Transverse colon (tissue), 4 donors: ENCODE measurements around the gene RPS6KL1. TPM values are rescaled to one million over a fixed set of nuclear protein-coding genes. Genes with fewer than 3 reads are reported as not detected.

Experiments used
- DNase-seq: peaks from one replicate; pipeline ENCODE4 v3.0.0-alpha.2; 2019
- H3K27ac ChIP-seq, 4 donors: fragments of 200-600 bp; sonication (generic); 2 replicates each; pipeline ENCODE4 v1.5.1; 2016 to 2018; ENCODE audit warnings: inconsistent platforms in 4 of 4
- H3K27me3 ChIP-seq: fragments of 200-600 bp; sonication (generic); 2 replicates; pipeline ENCODE4 v1.5.1; 2017; ENCODE audit warnings: inconsistent platforms
- H3K36me3 ChIP-seq, 4 donors: fragments of 200-600 bp; sonication (generic); 2 replicates each; pipeline ENCODE4 v1.5.1; 2017 to 2019; ENCODE audit warnings: inconsistent platforms in 4 of 4
- H3K4me1 ChIP-seq, 4 donors: fragments of 200-600 bp; sonication (generic); 2 replicates each; pipeline ENCODE4 v1.5.1; 2017 to 2020; ENCODE audit warnings: inconsistent platforms in 4 of 4
- H3K4me3 ChIP-seq, 4 donors: fragments of 200-600 bp; sonication (generic); 1 replicate in 1 of 4; 2 replicates in 3 of 4; pipeline versions ENCODE4 v1.5.1 to v1.6.1; 2017 to 2019; ENCODE audit warnings: inconsistent platforms in 4 of 4
- H3K9me3 ChIP-seq, 2 donors: fragments of 200-600 bp; sonication (generic); 2 replicates each; pipeline ENCODE4 v1.5.1; 2017 to 2019; ENCODE audit warnings: inconsistent platforms in 2 of 2
- CTCF ChIP-seq, 5 experiments: fragments of 200-600 bp in 3 of 5; fragments of 450-650 bp in 2 of 5; sonication (generic) in 3 of 5; IDR thresholded peaks; 1 replicate in 2 of 5; 2 replicates in 3 of 5; pipeline ENCODE4 v1.5.1; 2016 to 2017; ENCODE audit warnings: antibody characterized with exemption in 5 of 5, inconsistent platforms in 3 of 5, mild to moderate bottlenecking in 2 of 5, moderate library complexity in 1 of 5
- EP300 ChIP-seq: sonication (generic); formaldehyde crosslinking; IDR thresholded peaks from one replicate; pipeline ENCODE4 v1.6.1; 2017; ENCODE audit warnings: antibody characterized with exemption, low read depth
- POLR2A ChIP-seq: fragments of 450-650 bp; IDR thresholded peaks from one replicate; pipeline ENCODE4 v1.6.1; 2016; ENCODE audit warnings: antibody characterized with exemption, mild to moderate bottlenecking, moderate library complexity
- POLR2AphosphoS5 ChIP-seq, 3 donors: sonication (generic); formaldehyde crosslinking; IDR thresholded peaks; one replicate each; pipeline ENCODE4 v1.6.1; 2016; ENCODE audit warnings: antibody characterized with exemption in 3 of 3
- WGBS, 2 donors: methylation state at CpG; one replicate each; pipeline ENCODE4 v1.1.5; 2018; ENCODE audit warnings: low coverage in 1 of 2; 5-methylcytosine and 5-hydroxymethylcytosine counted together
- in situ Hi-C, 4 donors: fragments of 200-750 bp; cut with MboI; loops; one replicate each; pipeline versions ENCODE4 v1.15.0 to v1.15.1; 2017; ENCODE audit warnings: low sequenced_read_pairs in 3 of 4, low pct_ligation_motif_present in 1 of 4, low pct_unique_long_range_greater_than_20kb in 1 of 4
- intact Hi-C: fragments of 100-400 bp; cut with DNase I; formaldehyde crosslinking; loops from one replicate; pipeline ENCODE4 v1.15.1; 2023; ENCODE audit warnings: low total_unique reads
- total RNA-seq, 4 donors: library from RNA; depleted of rRNA; stranded (reverse); fragments of >200 nt; gene quantifications; one replicate each; pipeline ENCODE4 v1.1.0, GENCODE V29; 2016

RPS6KL1 gene
- total RNA-seq, 4 donors from 2014 or later: 6.4 to 54.1 (median 9.3) TPM; not detected in 1

- intact Hi-C loops (loop anchor here (5.0 kb wide), 1 partner anchor 141 kb away; no protein-coding TSS in a partner anchor), in situ Hi-C loops (loop anchor here in 3 of 4 donors (10.0 to 25.0 kb wide), 3 partner anchors 129 to 141 kb away; no protein-coding TSS in a partner anchor)
- TF ChIP-seq CTCF (IDR thresholded peaks at IDR 0.05): peak; percentile 89 to 94 (median 91)
- no peak for TF ChIP-seq EP300
- 47 to 50% methylated on average over 2 to 17 of the region's 17 CpGs for WGBS, 2 donors
- H3K4me3 ChIP-seq: no peak overlapping the region
- DNase-seq: peak; percentile 82
- H3K27me3 ChIP-seq: no peaks in the 10 kb centered on the region
- H3K36me3 ChIP-seq: no peaks in the 10 kb centered on the region
- H3K27ac ChIP-seq: peak overlapping the region in 2 of 4 donors; percentile 3 to 24
- no peaks in the 10 kb centered on the region for H3K9me3 ChIP-seq
- H3K4me1 ChIP-seq: peaks cover 6 to 30% (median 22%) of the 10 kb centered on the region in 4 donors
These were observed 23.0 kb upstream of the RPS6KL1 start for GRCh38 chr14:74945852-74946658.

GRCh38 chr14:74945261-74945851 is 22.3 kb upstream of the RPS6KL1 start:
- Histone ChIP-seq H3K4me3 (no peak overlapping the region), H3K27ac (no peak overlapping the region), H3K4me1 (peaks cover 5 to 30% (median 18%) of the 10 kb centered on the region in 4 donors), H3K36me3 (no peaks in the 10 kb centered on the region), H3K9me3 (no peaks in the 10 kb centered on the region), H3K27me3 (no peaks in the 10 kb centered on the region)
- TF ChIP-seq CTCF (IDR thresholded peaks at IDR 0.05) (peak; percentile 22 to 44 (median 39)), POLR2AphosphoS5 (IDR thresholded peaks at IDR 0.05) (no peak), EP300 (no peak), POLR2A (no peak)
- in situ Hi-C loops: loop anchor here in 3 of 4 donors (10.0 to 25.0 kb wide), 3 partner anchors 129 to 142 kb away; no protein-coding TSS in a partner anchor
- intact Hi-C loops: loop anchor here (5.0 kb wide), 1 partner anchor 142 kb away; no protein-coding TSS in a partner anchor
- 81% methylated on average over 17 of the region's 17 CpGs; no CpG with 5 or more reads in 1 of the 2 donors for WGBS, 2 donors
- peak; percentile 47 for DNase-seq

DNA sequence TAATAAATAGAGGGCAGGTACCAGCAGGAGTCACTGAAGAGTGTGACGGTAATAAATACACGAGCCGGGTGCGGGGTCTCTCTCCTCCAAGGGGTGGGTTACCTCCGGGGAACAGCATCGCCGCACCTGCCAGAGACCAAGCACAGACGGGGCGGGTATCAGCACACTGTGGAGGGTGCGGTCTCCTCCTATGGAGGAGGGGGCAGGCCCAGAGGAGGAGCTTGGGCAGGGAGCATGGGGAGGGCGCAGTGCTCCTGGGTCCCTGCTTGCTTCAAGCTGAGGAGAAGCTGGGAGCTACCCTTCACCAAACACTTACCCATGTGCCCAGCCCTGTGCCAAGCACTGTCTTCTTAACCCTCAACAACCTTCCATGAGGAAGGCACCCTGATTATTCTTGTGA is 19.5 kb upstream of the RPS6KL1 start:
- no peaks in the 10 kb centered on the region for H3K36me3 ChIP-seq
- WGBS, 2 donors: 87% methylated on average over 11 of the region's 11 CpGs; no CpG with 5 or more reads in 1 of the 2 donors
- peaks cover 5 to 40% (median 22%) of the 10 kb centered on the region in 4 donors for H3K4me1 ChIP-seq
- H3K27ac ChIP-seq: peak overlapping the region; percentile 72 to 84 (median 80)
- in situ Hi-C loops: loop anchor here in 3 of 4 donors (10.0 to 25.0 kb wide), 3 partner anchors 132 to 145 kb away; no protein-coding TSS in a partner anchor
- no peaks in the 10 kb centered on the region for H3K27me3 ChIP-seq
- TF ChIP-seq CTCF (IDR thresholded peaks at IDR 0.05) (no peak), POLR2A (no peak), POLR2AphosphoS5 (IDR thresholded peaks at IDR 0.05) (no peak), EP300 (no peak)
- no peak overlapping the region for H3K4me3 ChIP-seq
- intact Hi-C loops: no loop called here
- H3K9me3 ChIP-seq: no peaks in the 10 kb centered on the region
- DNase-seq: no peak

DNA sequence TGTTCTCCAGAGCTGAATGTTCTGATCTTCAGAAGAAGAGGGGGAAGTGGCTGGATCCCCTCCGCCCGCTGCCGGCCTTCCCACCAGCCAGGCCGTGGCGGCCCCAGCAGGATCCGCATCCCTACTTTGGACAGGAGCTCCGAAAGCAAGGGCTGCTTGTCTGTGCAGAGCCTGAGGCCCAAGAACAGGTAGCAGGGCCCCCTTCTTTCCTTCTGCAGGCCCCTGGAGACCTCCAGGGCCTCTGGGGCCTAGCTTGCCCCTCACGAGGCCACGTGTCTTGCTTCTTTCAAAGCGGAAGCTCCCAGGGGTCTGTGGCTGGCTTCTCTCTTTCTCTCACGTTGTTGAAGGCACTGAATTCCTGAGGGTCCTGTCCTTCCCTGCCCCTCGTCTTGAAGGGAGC is 19.1 kb upstream of the RPS6KL1 start:
- in situ Hi-C loops: loop anchor here in 3 of 4 donors (10.0 to 25.0 kb wide), 3 partner anchors 133 to 145 kb away; no protein-coding TSS in a partner anchor
- H3K4me1 ChIP-seq: peaks cover 5 to 40% (median 22%) of the 10 kb centered on the region in 4 donors

More for the DNA sequence above, 19.1 kb upstream of the RPS6KL1 start:
- 70% methylated on average over 12 of the region's 12 CpGs; no CpG with 5 or more reads in 1 of the 2 donors for WGBS, 2 donors
- intact Hi-C loops: no loop called here
- H3K27me3 ChIP-seq: no peaks in the 10 kb centered on the region
- no peaks in the 10 kb centered on the region for H3K9me3 ChIP-seq
- no peaks in the 10 kb centered on the region for H3K36me3 ChIP-seq
- no peak for DNase-seq
- TF ChIP-seq EP300: no peak
- TF ChIP-seq CTCF (IDR thresholded peaks at IDR 0.05): no peak
- no peak for TF ChIP-seq POLR2A
- TF ChIP-seq POLR2AphosphoS5 (IDR thresholded peaks at IDR 0.05): no peak
- peak overlapping the region; percentile 72 to 84 (median 80) for H3K27ac ChIP-seq
- H3K4me3 ChIP-seq: peak overlapping the region in 1 of 4 donors; percentile 10
